ENCODE data around the gene UTP20.

Gene UTP20

GRCh38 chr12:101424620-101425019 lies 144.7 kb downstream of the UTP20 start:
- H3K36me3 ChIP-seq (ENCODE audit: insufficient read depth, insufficient read length, low read length): no peaks in the 10 kb centered on the region
- DNase-seq (ENCODE audit: low read depth, low spot score): no peak
- H3K9ac ChIP-seq (ENCODE audit: insufficient read length, low read depth): no peak overlapping the region
- no peaks in the 10 kb centered on the region for H3K4me1 ChIP-seq (ENCODE audit: insufficient read depth, insufficient read length)
- no peak overlapping the region for H3K4me3 ChIP-seq (ENCODE audit: insufficient read length, low read depth)
- H3K9me3 ChIP-seq (ENCODE audit: insufficient read depth, low read length): no peaks in the 10 kb centered on the region
- H3K27me3 ChIP-seq (ENCODE audit: insufficient read depth, insufficient read length): no peaks in the 10 kb centered on the region
- TF ChIP-seq ZNF274 (IDR thresholded peaks at IDR 0.05; ENCODE audit: low read depth, low read length) (no peak), YY1 (IDR thresholded peaks at IDR 0.05; ENCODE audit: insufficient read depth, insufficient read length) (no peak), SUZ12 (IDR thresholded peaks at IDR 0.05; ENCODE audit: extremely low read depth, insufficient read depth, insufficient read length) (no peak)

GRCh38 chr12:101430456-101430855 lies 150.6 kb downstream of the UTP20 start:
- no peak for TF ChIP-seq ZNF274 (IDR thresholded peaks at IDR 0.05; ENCODE audit: low read depth, low read length)
- H3K4me1 ChIP-seq (ENCODE audit: insufficient read depth, insufficient read length): no peaks in the 10 kb centered on the region
- H3K4me3 ChIP-seq (ENCODE audit: insufficient read length, low read depth): no peak overlapping the region
- H3K36me3 ChIP-seq (ENCODE audit: insufficient read depth, insufficient read length, low read length): no peaks in the 10 kb centered on the region
- H3K9me3 ChIP-seq (ENCODE audit: insufficient read depth, low read length): no peaks in the 10 kb centered on the region
- DNase-seq (ENCODE audit: low read depth, low spot score): no peak
- H3K9ac ChIP-seq (ENCODE audit: insufficient read length, low read depth): no peak overlapping the region
- H3K27me3 ChIP-seq (ENCODE audit: insufficient read depth, insufficient read length): no peaks in the 10 kb centered on the region

GRCh38 chr12:101436136-101436535 lies 156.2 kb downstream of the UTP20 start:
- Histone ChIP-seq H3K27me3 (ENCODE audit: insufficient read depth, insufficient read length) (no peaks in the 10 kb centered on the region), H3K9ac (ENCODE audit: insufficient read length, low read depth) (no peak overlapping the region), H3K36me3 (ENCODE audit: insufficient read depth, insufficient read length, low read length) (no peaks in the 10 kb centered on the region), H3K4me1 (ENCODE audit: insufficient read depth, insufficient read length) (no peaks in the 10 kb centered on the region), H3K9me3 (ENCODE audit: insufficient read depth, low read length) (no peaks in the 10 kb centered on the region), H3K4me3 (ENCODE audit: insufficient read length, low read depth) (no peak overlapping the region)
- TF ChIP-seq ZNF274 (IDR thresholded peaks at IDR 0.05; ENCODE audit: low read depth, low read length): no peak
- TF ChIP-seq YY1 (IDR thresholded peaks at IDR 0.05; ENCODE audit: insufficient read depth, insufficient read length): no peak
- no peak for DNase-seq (ENCODE audit: low read depth, low spot score)

Measured in NT2/D1 (cell line).